Right lobe of liver (tissue), 6 donors: ENCODE data around the gene PTEN. TPM values are rescaled to one million over a fixed set of nuclear protein-coding genes. Genes with fewer than 3 reads are reported as not detected.
"Not testable (repeated sequence)": the region's sequence is repeated elsewhere in the genome, so short reads cannot be mapped to it uniquely, and the experiment has no call there.

ENCODE experiments used
- ATAC-seq, 4 donors: fragments of 200-7000 bp; cut with Tn5 transposase; one replicate each; pipeline ENCODE4 v1.9.1; 2020; ENCODE audit warnings: mild to moderate bottlenecking in 4 of 4, moderate library complexity in 4 of 4
- DNase-seq, 3 donors: peaks; one replicate each; pipeline ENCODE4 v3.0.0-alpha.2; 2020
- H3K27ac ChIP-seq, 3 donors: fragments of 200-600 bp; one replicate each; pipeline ENCODE4 v1.8.0; 2022
- H3K27me3 ChIP-seq, 2 donors: fragments of 200-600 bp; one replicate each; pipeline ENCODE4 v1.8.0; 2022
- H3K36me3 ChIP-seq, 4 donors: fragments of 200-600 bp; sonication (generic) in 1 of 4; one replicate each; pipeline versions ENCODE4 v1.5.1 to v1.8.0; 2017 to 2022; ENCODE audit warnings: control low read depth in 1 of 4
- H3K4me1 ChIP-seq, 4 donors: fragments of 200-600 bp; sonication (generic) in 1 of 4; one replicate each; pipeline versions ENCODE4 v1.5.1 to v1.8.0; 2017 to 2022; ENCODE audit warnings: control low read depth in 1 of 4
- H3K4me3 ChIP-seq, 3 donors: fragments of 200-600 bp; one replicate each; pipeline ENCODE4 v1.8.0; 2022
- H3K9me3 ChIP-seq, 4 donors: fragments of 200-600 bp; sonication (generic) in 1 of 4; one replicate each; pipeline versions ENCODE4 v1.5.1 to v1.8.0; 2017 to 2022; ENCODE audit warnings: control low read depth in 1 of 4
- CTCF ChIP-seq, 4 donors: fragments of 200-600 bp in 3 of 4; fragments of 450-650 bp in 1 of 4; IDR thresholded peaks; one replicate each; pipeline versions ENCODE4 v1.5.1 to v1.8.0; 2016 to 2022; ENCODE audit warnings: antibody characterized with exemption in 4 of 4, mild to moderate bottlenecking in 2 of 4
- POLR2A ChIP-seq: fragments of 450-650 bp; IDR thresholded peaks from one replicate; pipeline ENCODE4 v1.6.1; 2017; ENCODE audit warnings: antibody characterized with exemption, mild to moderate bottlenecking
- WGBS: methylation state at CpG from one replicate; pipeline ENCODE4 v1.1.6; 2018; ENCODE audit warnings: low coverage, low lambda C conversion rate; ENCODE audit not compliant: insufficient coverage; ENCODE audit errors: missing lambda C conversion rate; 5-methylcytosine and 5-hydroxymethylcytosine counted together
- intact Hi-C, 2 donors: fragments of 100-400 bp; cut with DNase I; formaldehyde crosslinking; loops; one replicate each; pipeline versions ENCODE4 v1.11.2 to v1.14.1; 2022
- total RNA-seq, 6 experiments: library from RNA; depleted of rRNA in 2 of 6; stranded (reverse); fragments of >200 nt in 2 of 6; fragmentation: NEBNext Ultra II Directional in 3 of 6; extraction: Animal tissue kit (Norgen Biotek cat#: 25700) in 3 of 6; gene quantifications; one replicate each; pipeline versions ENCODE4 v1.1.0 to v1.2.4, GENCODE V29; 2016 to 2023
- donor health status: DM: no; HTN: yes; CAD: no.
- donor health status: DM: no; HTN: no; CAD: no.
- donor health status: DM: no; HTN: no; CAD: no.
- donor health status: DM: no; HTN: yes; CAD: no.
- donor health status: DM: no; HTN: yes; CAD: no.

PTEN gene
- total RNA-seq, 6 experiments from 2014 or later, result 37.5 to 73.7 (median 50.4) TPM

- no peaks in the 10 kb centered on the region for H3K27me3 ChIP-seq
- peaks cover 0 to 5% (median 0%) of the 10 kb centered on the region in 4 donors for H3K4me1 ChIP-seq
- no peak overlapping the region for H3K27ac ChIP-seq
- TF ChIP-seq CTCF (IDR thresholded peaks at IDR 0.05), result no peak
- no peak for TF ChIP-seq POLR2A
- H3K9me3 ChIP-seq, result no peaks in the 10 kb centered on the region
- DNase-seq, result no peak
- WGBS, result 67% methylated on average over 1 of the region's 1 CpG
- H3K4me3 ChIP-seq, result no peak overlapping the region
- ATAC-seq, result no peak
- peaks cover 0 to 4% (median 0%) of the 10 kb centered on the region in 4 donors for H3K36me3 ChIP-seq
- intact Hi-C loops, result no loop called here
These were observed 32.0 kb downstream of the PTEN start for GRCh38 chr10:87895430-87895829.

GRCh38 chr10:87896216-87896615 is 32.8 kb downstream of the PTEN start:
- Histone ChIP-seq H3K36me3 (peaks cover 0 to 4% (median 0%) of the 10 kb centered on the region in 4 donors), H3K4me1 (peaks cover 0 to 5% (median 0%) of the 10 kb centered on the region in 4 donors), H3K27me3 (no peaks in the 10 kb centered on the region), H3K27ac (no peak overlapping the region), H3K9me3 (no peaks in the 10 kb centered on the region), H3K4me3 (no peak overlapping the region)
- TF ChIP-seq POLR2A (no peak), CTCF (IDR thresholded peaks at IDR 0.05) (no peak)
- ATAC-seq (no peak), DNase-seq (no peak)
- intact Hi-C loops, result no loop called here
- 60% methylated on average over 2 of the region's 2 CpGs for WGBS

- H3K9me3 ChIP-seq, H3K27ac ChIP-seq, intact Hi-C loops, H3K4me3 ChIP-seq, ATAC-seq, H3K4me1 ChIP-seq, H3K27me3 ChIP-seq, H3K36me3 ChIP-seq, DNase-seq: not testable (repeated sequence)
- 97% methylated on average over 8 of the region's 8 CpGs for WGBS
These were observed 34.5 kb downstream of the PTEN start for GRCh38 chr10:87897957-87898356.

- 20% methylated on average over 1 of the region's 8 CpGs for WGBS
- H3K27ac ChIP-seq, ATAC-seq, H3K27me3 ChIP-seq, H3K4me3 ChIP-seq, intact Hi-C loops, H3K9me3 ChIP-seq, DNase-seq, H3K36me3 ChIP-seq, H3K4me1 ChIP-seq: not testable (repeated sequence)
These were observed 40.0 kb downstream of the PTEN start for GRCh38 chr10:87903396-87903795.

GRCh38 chr10:87913156-87913921 is 49.9 kb downstream of the PTEN start:
- Histone ChIP-seq H3K9me3 (no peaks in the 10 kb centered on the region), H3K27me3 (no peaks in the 10 kb centered on the region), H3K4me1 (peaks cover 0 to 22% (median 0%) of the 10 kb centered on the region in 4 donors), H3K36me3 (no peaks in the 10 kb centered on the region), H3K4me3 (no peak overlapping the region), H3K27ac (no peak overlapping the region)
- intact Hi-C loops, result no loop called here
- DNase-seq (no peak), ATAC-seq (no peak)
- WGBS, result 88% methylated on average over 2 of the region's 2 CpGs
- no peak for TF ChIP-seq CTCF (IDR thresholded peaks at IDR 0.05)
- no peak for TF ChIP-seq POLR2A
